Measurements from ENCODE around the gene DTX2.

GRCh38 chr7:76426246-76426645, 35.3 kb upstream of the DTX2 start:
- no peak for TF ChIP-seq CTCF (conservative IDR thresholded peaks at IDR 0.05; ENCODE audit: low read depth in 2 of 2)
- TF ChIP-seq EZH2phosphoT487 (IDR thresholded peaks at IDR 0.05; ENCODE audit: unreplicated experiment), result no peak
- TF ChIP-seq ETS1 (IDR thresholded peaks at IDR 0.05), result no peak
- no peak for TF ChIP-seq POLR2AphosphoS5 (IDR thresholded peaks at IDR 0.05; ENCODE audit: low read depth)
- TF ChIP-seq JUNB (IDR thresholded peaks at IDR 0.05; ENCODE audit: unreplicated experiment), result no peak
- TF ChIP-seq REST (IDR thresholded peaks at IDR 0.05; ENCODE audit: unreplicated experiment), result no peak
- no peak for TF ChIP-seq EZH2 (IDR thresholded peaks at IDR 0.05; ENCODE audit: low read depth, unreplicated experiment)
